ENCODE results near the gene PCGF3. TPM values are rescaled to one million over a fixed set of nuclear protein-coding genes. Genes with fewer than 3 reads are reported as not detected.

Gene PCGF3
- total and polyA plus RNA-seq, 10 of the 15 experiments (the other 5 are each of a cell fraction or from before 2014, with no cell fraction given), result 2.2 to 43.8 (median 15.9) TPM

GRCh38 chr4:815464-816146, 110.0 kb downstream of the PCGF3 start:
- Histone ChIP-seq H4K20me1 (ENCODE audit: control insufficient read depth, insufficient read depth) (no peaks in the 10 kb centered on the region), H3K4me1 (ENCODE audit: control insufficient read depth, insufficient read depth, low read length) (no peaks in the 10 kb centered on the region), H3K9me3 (replicated peaks; ENCODE audit: control insufficient read depth, insufficient read depth, low read length) (no peaks in the 10 kb centered on the region; the same call in 2 of the 3 replicates), H3K79me2 (ENCODE audit: control insufficient read depth, insufficient read depth, low read length) (no peaks in the 10 kb centered on the region), H3K9ac (ENCODE audit: control insufficient read depth, insufficient read depth, low read length) (no peak overlapping the region), H3K4me3 (no peak overlapping the region), H2AFZ (ENCODE audit: control insufficient read depth, low read depth, low read length) (no peak overlapping the region), H3K27me3 (replicated peaks in 1 of 2; ENCODE audit: control insufficient read depth in 2 of 2, insufficient read depth in 2 of 2, low read length in 1 of 2) (no peaks in the 10 kb centered on the region; a peak in 1 of 4 replicates), H3K36me3 (ENCODE audit: control insufficient read depth in 2 of 2, insufficient read depth in 2 of 2, low read length in 1 of 2) (no peaks in the 10 kb centered on the region), H3K4me2 (ENCODE audit: control insufficient read depth, insufficient read depth) (no peak overlapping the region), H3K27ac (ENCODE audit: control insufficient read depth, insufficient read depth) (no peak overlapping the region)
- intact Hi-C loops (cut with micrococcal nuclease; ENCODE audit: unreplicated experiment) (no loop called here), in situ Hi-C loops (cut with MboI) (no loop called here)
- ChIA-PET CTCF (interaction anchor here (0.6 to 2.2 kb wide), 2 partner anchors 172 to 350 kb away, joined by 3 to 8 read pairs; partner anchors contain the start of gene IDUA), SMC1A (ENCODE audit: uncharacterized antibody, unreplicated experiment) (interaction anchor here (1.2 kb wide), 1 partner anchor 73 kb away, joined by 3 read pairs; no protein-coding TSS in a partner anchor), RAD21 (ENCODE audit: unreplicated experiment) (interaction anchor here (0.9 kb wide), 1 partner anchor 131 kb away, joined by 3 read pairs; no protein-coding TSS in a partner anchor), POLR2A (no interaction called here)
- no peak for TF ChIP-seq IKZF1 (conservative IDR thresholded peaks at IDR 0.05)
- TF ChIP-seq ELK1 (IDR thresholded peaks at IDR 0.05; ENCODE audit: low read depth, low read length), result no peak
- no peak for TF ChIP-seq IRF5 (IDR thresholded peaks at IDR 0.05; ENCODE audit: borderline replicate concordance)
- no peak for TF ChIP-seq NR2C1 (IDR thresholded peaks at IDR 0.05)
- TF ChIP-seq MEF2B (IDR thresholded peaks at IDR 0.05; ENCODE audit: partially characterized antibody, poor library complexity, severe bottlenecking), result no peak
- TF ChIP-seq ZBED1 (IDR thresholded peaks at IDR 0.05; ENCODE audit: borderline replicate concordance), result no peak
- no peak for TF ChIP-seq EP300 (IDR thresholded peaks at IDR 0.05; ENCODE audit: borderline replicate concordance in 1 of 2, control insufficient read depth in 1 of 2, low read depth in 2 of 2, low read length in 2 of 2)
- TF ChIP-seq ZNF622 (IDR thresholded peaks at IDR 0.05), result no peak
- WGBS (ENCODE audit: insufficient coverage, insufficient replicate concordance, low lambda C conversion rate, missing lambda C conversion rate), result 45% methylated on average over 11 of the region's 11 CpGs
- BruUV-seq (replicated peaks), result no TSS peak
- DNase-seq (ENCODE audit: low read depth, low spot score) (no peak), FAIRE-seq (no peak), ATAC-seq (no peak)

Measured in GM12878 (cell line).